Activated T-helper 2 cell treated with anti-CD3 and anti-CD28 coated beads, Interferon-gamma antibody, Interleukin-2, Interleukin-4, amounts not matched to agents 10 μg/mL and 5 μg/mL and 100 μg/mL, durations not matched to agents 14 hours and 24 hours and 36 hours (primary cell): ENCODE measurements around the gene ZNF777. TPM values are rescaled to one million over a fixed set of nuclear protein-coding genes. Genes with fewer than 3 reads are reported as not detected.
"Not testable (repeated sequence)": the region's sequence is repeated elsewhere in the genome, so short reads cannot be mapped to it uniquely, and the experiment has no call there.

Experiments
- DNase-seq: peaks from one replicate; pipeline ENCODE4 v3.0.0; 2021; ENCODE audit warnings: low spot score
- H3K27ac Mint-ChIP-seq: one replicate; pipeline ENCODE4 v1.8.0; 2021; ENCODE audit warnings: mixed read lengths
- H3K27me3 Mint-ChIP-seq: one replicate; pipeline ENCODE4 v1.8.0; 2021; ENCODE audit warnings: low read depth, mixed read lengths
- H3K36me3 Mint-ChIP-seq: one replicate; pipeline ENCODE4 v1.8.0; 2021; ENCODE audit warnings: low read depth, mixed read lengths
- H3K4me1 Mint-ChIP-seq: one replicate; pipeline ENCODE4 v1.8.0; 2021; ENCODE audit warnings: low read depth, mixed read lengths
- H3K4me3 Mint-ChIP-seq: one replicate; pipeline ENCODE4 v1.8.0; 2021; ENCODE audit warnings: low read depth, mild to moderate bottlenecking, moderate library complexity, mixed read lengths
- H3K9me3 Mint-ChIP-seq: one replicate; pipeline ENCODE4 v1.8.0; 2021; ENCODE audit warnings: mixed read lengths
- intact Hi-C: fragments of 100-400 bp; cut with micrococcal nuclease; formaldehyde crosslinking; loops from one replicate; pipeline ENCODE4 v1.15.1; 2023
- total RNA-seq: library from RNA; stranded (reverse); gene quantifications from 2 replicates; pipeline ENCODE4 v1.2.3, GENCODE V29; 2022

Gene ZNF777
- total RNA-seq, 1 donor from 2014 or later, result 16.6 TPM

DNA sequence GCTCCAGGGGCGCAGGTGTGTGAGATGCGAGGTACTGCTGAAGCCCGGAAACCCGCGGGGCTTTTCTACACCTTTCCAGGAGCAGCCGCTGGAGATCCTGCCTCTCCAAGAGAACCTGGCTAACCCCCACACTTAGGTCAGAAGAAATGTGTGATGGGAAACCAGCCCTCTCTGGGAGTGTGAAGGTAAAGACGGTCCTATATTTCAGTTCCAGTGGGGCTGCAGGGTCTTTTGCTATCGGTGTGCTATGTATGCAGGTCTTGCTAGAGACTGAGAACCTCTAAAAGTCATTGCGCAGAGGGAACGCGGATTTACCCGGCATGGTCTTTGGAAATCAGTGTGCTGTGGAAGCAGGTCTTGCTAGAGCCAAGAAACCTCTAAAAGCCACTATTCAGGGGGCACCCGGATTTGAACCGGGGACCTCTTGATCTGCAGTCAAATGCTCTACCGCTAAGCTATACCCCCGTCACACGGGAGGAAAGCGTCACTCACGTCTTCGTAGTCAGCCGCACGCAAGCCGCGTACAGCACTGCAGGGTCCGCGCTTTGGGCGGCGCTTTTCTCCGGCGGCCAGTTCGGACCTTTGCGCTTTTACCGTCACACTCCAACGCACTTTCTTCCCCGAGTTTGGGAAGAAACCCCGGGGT lies 46.0 kb downstream of the ZNF777 start:
- H3K27me3 Mint-ChIP-seq, result peaks cover 28% of the 10 kb centered on the region
- H3K4me1 Mint-ChIP-seq, result peaks cover 7% of the 10 kb centered on the region
- intact Hi-C loops, result no loop called here
- peak; percentile 25 for DNase-seq
- H3K27ac Mint-ChIP-seq, result peak overlapping the region; percentile 43
- no peaks in the 10 kb centered on the region for H3K36me3 Mint-ChIP-seq
- H3K4me3 Mint-ChIP-seq, result peak overlapping the region; percentile 73
- peaks cover 3% of the 10 kb centered on the region for H3K9me3 Mint-ChIP-seq

DNA sequence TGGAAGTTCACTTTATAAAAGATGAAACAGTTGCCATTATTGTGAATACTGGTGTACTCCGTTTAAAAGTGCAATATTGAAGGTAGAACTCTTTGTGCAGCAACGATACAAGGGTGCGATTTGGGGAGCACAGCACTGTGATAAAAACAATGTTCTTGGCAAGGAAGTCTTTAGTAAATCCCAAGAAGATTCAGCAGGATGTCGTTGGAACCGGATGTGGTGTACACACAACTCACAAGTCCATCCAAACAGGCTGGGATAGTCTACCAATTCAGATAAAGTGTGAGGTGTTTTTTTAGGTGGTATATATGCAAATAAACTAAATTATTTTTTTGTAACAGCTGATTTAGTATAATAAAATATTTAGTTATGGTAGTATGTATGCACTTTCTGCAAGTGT lies 46.7 kb downstream of the ZNF777 start:
- Mint-ChIP-seq H3K4me1 (peaks cover 7% of the 10 kb centered on the region), H3K4me3 (no peak overlapping the region), H3K9me3 (peaks cover 3% of the 10 kb centered on the region), H3K36me3 (no peaks in the 10 kb centered on the region), H3K27me3 (peaks cover 29% of the 10 kb centered on the region), H3K27ac (no peak overlapping the region)
- DNase-seq, result no peak
- intact Hi-C loops, result no loop called here

DNA sequence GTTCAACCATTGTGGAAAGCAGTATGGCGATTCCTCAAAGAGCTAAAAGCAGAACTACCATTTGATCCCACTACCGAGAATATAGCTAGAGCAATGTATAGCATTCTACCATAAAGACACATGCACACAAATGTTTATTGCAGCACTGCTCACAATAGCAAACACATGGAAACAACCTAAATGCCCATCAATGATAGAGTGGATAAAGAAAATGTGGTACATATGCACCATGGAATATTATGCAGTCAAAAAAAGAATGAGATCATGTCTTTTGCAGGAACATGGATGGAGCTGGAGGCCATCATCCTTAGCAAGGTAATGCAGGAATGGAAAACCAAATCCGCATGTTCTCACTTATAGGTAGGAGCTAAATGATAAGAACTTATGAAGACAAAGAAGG lies 47.8 kb downstream of the ZNF777 start:
- not testable (repeated sequence) for H3K27ac Mint-ChIP-seq, H3K36me3 Mint-ChIP-seq, DNase-seq

DNA sequence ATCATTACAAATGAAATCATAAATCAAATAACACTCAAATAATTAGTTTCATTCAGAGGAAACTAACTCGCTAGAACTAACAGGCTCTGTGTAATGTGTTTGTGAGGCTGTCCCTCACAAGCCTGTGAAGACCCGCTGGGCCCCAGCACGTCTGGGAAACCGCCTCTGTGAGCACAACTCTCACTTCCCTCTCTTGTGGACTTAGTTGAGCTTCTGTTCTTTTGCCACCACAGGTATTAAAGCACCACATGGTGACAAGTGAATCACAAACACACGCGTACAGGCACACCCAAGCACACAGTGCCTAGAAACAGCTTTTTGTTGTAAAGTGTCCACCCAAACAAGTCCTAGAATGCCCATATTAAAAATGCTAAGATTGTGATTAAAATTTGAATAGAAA lies 51.0 kb downstream of the ZNF777 start:
- Mint-ChIP-seq H3K9me3 (peaks cover 3% of the 10 kb centered on the region), H3K27ac (no peak overlapping the region), H3K4me1 (peaks cover 4% of the 10 kb centered on the region), H3K27me3 (peaks cover 24% of the 10 kb centered on the region), H3K4me3 (no peak overlapping the region), H3K36me3 (no peaks in the 10 kb centered on the region)
- no peak for DNase-seq
- intact Hi-C loops, result no loop called here

More for the DNA sequence above, 47.8 kb downstream of the ZNF777 start:
- H3K4me1 Mint-ChIP-seq, H3K9me3 Mint-ChIP-seq, H3K4me3 Mint-ChIP-seq, intact Hi-C loops: not testable (repeated sequence)
- peaks cover 30% of the 10 kb centered on the region for H3K27me3 Mint-ChIP-seq

DNA sequence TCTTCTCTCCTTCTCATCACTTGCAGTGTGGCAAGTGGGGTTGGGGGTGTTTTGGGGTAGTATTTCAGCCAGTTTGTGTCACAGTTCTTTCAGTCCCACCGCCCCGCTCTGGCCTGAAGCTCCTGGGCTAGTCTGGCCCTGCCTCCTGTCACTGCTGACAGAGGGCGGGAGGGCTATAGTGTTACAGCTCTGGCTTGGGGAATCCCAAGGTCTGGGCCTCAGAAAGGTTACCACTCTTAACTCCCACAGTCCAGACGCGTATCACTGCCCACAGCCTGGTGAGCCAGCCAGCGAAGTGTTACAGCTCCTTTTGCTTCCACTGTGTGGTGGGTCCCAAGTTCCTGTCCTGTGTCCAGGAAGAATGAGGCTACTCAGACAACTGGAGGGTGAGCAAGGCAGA lies 56.0 kb downstream of the ZNF777 start:
- DNase-seq, result no peak
- Mint-ChIP-seq H3K27me3 (peaks cover 6% of the 10 kb centered on the region), H3K27ac (no peak overlapping the region), H3K4me3 (no peak overlapping the region), H3K4me1 (no peaks in the 10 kb centered on the region), H3K9me3 (no peaks in the 10 kb centered on the region), H3K36me3 (no peaks in the 10 kb centered on the region)
- intact Hi-C loops, result no loop called here

DNA sequence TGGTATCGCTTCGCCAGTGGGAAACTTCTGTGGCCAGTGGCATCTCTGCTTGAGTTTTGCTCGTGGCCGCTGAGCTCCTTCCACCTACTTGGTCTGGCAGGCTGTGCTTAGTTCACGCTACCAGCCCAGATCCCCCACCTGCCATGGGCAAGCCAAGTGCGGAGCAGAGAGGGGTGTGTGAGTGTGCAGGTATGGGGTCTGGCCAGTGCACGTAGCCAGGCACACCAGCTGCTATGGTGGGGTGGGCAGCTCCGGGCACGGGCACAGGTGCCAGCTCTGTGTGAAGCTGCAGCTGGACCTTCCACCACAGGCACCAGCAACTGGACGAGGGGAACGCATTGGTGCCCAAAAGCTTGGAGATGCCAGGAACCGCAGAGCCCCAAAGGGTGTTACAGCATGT lies 56.5 kb downstream of the ZNF777 start:
- Mint-ChIP-seq H3K9me3 (no peaks in the 10 kb centered on the region), H3K27ac (no peak overlapping the region), H3K36me3 (no peaks in the 10 kb centered on the region), H3K4me1 (no peaks in the 10 kb centered on the region), H3K27me3 (peaks cover 6% of the 10 kb centered on the region), H3K4me3 (no peak overlapping the region)
- intact Hi-C loops, result no loop called here
- DNase-seq, result no peak

DNA sequence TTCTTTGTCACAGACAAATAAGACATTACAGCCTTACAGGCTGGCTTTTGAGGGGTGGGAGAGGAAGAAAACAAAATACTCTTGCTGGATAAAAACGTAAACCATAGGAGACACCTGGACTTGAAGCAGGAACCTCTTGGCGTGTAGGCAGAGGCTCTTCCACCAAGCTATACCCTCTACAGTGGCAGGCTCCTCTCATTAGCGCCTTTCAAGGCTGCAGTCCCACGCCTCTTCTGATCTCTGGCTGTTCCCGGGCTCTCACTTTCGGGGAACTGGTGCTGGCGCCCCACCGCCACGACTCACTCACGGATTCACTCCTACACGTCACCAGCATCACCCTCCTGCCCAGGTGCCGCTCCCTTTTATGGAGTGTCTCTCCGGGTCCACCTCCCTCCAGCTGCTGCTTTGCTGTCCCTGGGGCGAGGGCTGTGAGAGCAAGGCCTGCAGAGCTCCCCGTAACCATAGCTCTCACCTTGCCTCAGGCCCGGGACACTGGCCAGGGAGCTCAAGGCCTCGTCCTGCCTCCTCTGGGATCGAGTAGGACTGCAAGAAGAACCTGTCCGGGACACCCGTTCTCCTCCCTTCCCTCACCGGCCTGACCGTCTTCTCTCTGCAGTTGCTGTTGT lies 62.6 kb downstream of the ZNF777 start:
- peaks cover 6% of the 10 kb centered on the region for H3K9me3 Mint-ChIP-seq
- no peak overlapping the region for H3K4me3 Mint-ChIP-seq
- H3K4me1 Mint-ChIP-seq, result no peaks in the 10 kb centered on the region
- H3K27me3 Mint-ChIP-seq, result peaks cover 10% of the 10 kb centered on the region
- H3K27ac Mint-ChIP-seq, result no peak overlapping the region
- no peak for DNase-seq
- intact Hi-C loops, result no loop called here
- no peaks in the 10 kb centered on the region for H3K36me3 Mint-ChIP-seq

DNA sequence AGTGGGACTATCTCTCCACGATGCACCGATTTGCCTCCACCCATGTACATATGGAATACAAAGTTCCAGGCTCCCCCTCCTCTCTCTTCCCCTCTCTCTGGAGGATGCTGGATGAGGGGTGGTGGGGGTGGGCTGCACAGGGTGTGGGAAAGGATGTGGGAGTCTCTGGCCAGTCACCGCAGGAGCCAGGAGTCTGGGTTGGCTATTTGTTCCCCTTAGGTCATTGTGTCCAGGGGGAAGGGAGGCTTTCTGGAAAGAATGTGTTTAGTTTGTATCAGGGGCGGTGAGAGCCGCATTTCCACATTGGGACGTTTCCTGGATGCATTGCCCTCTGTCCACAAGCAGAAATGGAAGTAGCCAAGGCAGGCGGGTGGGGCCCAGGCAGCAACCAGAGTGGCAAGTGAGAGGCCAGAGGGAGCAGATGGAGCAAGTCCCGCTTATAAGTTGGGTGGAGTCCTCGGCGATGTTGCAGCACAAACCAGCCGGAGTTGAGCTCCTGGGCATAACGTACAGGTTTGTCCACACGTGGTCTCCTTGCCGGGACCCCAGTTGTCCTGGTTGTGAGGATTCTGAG lies 63.3 kb downstream of the ZNF777 start:
- Mint-ChIP-seq H3K27me3 (peaks cover 10% of the 10 kb centered on the region), H3K27ac (no peak overlapping the region), H3K4me3 (no peak overlapping the region), H3K36me3 (no peaks in the 10 kb centered on the region), H3K4me1 (no peaks in the 10 kb centered on the region), H3K9me3 (peaks cover 6% of the 10 kb centered on the region)
- intact Hi-C loops, result no loop called here
- DNase-seq, result no peak

DNA sequence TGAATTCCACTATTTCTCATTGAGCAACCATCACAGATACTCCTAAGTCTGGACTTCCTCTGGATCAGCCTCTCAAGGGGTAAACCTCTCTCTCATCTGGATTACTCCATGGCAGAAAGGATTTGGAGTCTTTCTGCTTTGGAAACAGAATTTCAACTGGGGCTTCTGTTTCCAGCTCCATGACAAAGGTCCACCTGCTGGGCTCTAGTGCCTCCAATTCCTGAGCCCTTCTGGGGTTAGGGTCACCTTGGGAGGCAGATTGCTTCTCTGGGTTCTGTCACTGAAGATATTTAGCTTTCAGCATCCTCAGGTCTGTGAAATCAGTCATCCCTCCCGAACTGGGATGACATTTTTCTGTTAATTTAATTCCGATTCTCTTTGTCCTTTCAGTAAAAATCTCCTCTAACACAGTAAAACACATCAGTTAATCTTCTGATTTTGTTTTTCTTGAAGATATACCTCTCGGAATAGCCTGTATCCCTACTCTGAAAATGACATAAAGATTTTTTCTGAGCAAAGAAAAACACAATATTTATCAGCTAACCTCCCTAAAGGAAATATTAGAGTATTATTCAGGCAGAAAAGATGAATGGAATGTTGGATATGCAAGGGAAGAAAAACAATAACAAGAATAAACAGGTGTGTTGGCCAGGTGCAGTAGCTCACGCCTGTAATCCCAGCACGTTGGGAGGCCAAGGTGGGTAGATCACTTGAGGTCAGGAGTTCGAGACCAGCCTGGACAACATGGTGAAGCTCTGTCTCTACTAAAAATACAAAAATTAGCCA lies 72.1 kb downstream of the ZNF777 start:
- H3K4me3 Mint-ChIP-seq, H3K27ac Mint-ChIP-seq, H3K4me1 Mint-ChIP-seq, H3K36me3 Mint-ChIP-seq, intact Hi-C loops, DNase-seq, H3K9me3 Mint-ChIP-seq: not testable (repeated sequence)
- peaks cover 10% of the 10 kb centered on the region for H3K27me3 Mint-ChIP-seq

DNA sequence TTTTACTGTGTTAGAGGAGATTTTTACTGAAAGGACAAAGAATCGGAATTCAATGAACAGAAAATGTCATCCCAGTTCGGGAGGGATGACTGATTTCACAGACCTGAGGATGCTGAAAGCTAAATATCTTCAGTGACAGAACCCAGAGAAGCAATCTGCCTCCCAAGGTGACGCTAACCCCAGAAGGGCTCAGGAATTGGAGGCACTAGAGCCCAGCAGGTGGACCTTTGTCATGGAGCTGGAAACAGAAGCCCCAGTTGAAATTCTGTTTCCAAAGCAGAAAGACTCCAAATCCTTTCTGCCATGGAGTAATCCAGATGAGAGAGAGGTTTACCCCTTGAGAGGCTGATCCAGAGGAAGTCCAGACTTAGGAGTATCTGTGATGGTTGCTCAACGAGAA lies 74.3 kb downstream of the ZNF777 start:
- H3K4me1 Mint-ChIP-seq, H3K27ac Mint-ChIP-seq, intact Hi-C loops, H3K36me3 Mint-ChIP-seq, H3K4me3 Mint-ChIP-seq, H3K9me3 Mint-ChIP-seq, DNase-seq: not testable (repeated sequence)
- H3K27me3 Mint-ChIP-seq, result peaks cover 10% of the 10 kb centered on the region

DNA sequence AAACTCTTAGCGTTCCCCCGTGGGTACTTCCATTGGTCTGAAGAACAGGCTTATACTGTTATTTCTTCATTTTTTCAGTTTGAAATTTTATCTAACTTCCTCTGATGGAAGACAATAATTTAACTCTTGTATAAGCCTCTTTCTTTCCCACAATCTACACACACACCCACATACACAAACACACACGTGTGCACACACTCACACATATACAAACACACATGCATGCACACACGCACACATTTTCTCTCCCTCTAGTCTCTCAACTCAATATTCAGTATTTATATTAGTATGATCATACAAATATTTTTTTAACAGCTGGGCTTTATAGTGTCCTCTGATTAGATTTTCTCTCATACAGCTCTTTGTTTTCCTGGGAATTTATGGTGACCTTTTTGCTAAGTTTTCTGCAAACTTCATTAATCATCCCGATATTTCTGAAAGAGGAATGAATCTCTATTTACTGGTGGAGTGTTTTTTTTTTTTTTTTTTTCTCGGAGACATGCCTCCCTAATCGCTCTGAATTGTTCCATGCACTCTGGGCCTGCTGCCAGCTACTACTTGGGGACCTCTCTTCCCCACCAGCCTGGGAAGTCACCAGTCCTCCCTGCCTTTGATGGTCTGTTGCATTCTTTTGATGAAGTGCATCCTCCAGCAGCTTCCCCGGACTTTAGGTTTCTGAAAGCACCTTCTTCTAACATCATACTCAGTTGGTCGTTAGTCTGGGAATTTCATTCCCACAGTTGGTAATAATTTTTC lies 75.5 kb downstream of the ZNF777 start:
- intact Hi-C loops, result no loop called here
- H3K4me3 Mint-ChIP-seq, result no peak overlapping the region
- peaks cover 10% of the 10 kb centered on the region for H3K27me3 Mint-ChIP-seq
- no peaks in the 10 kb centered on the region for H3K36me3 Mint-ChIP-seq
- H3K27ac Mint-ChIP-seq, result no peak overlapping the region
- no peak for DNase-seq
- no peaks in the 10 kb centered on the region for H3K4me1 Mint-ChIP-seq
- H3K9me3 Mint-ChIP-seq, result peaks cover 3% of the 10 kb centered on the region
